Measurements from ENCODE around the gene ABHD14A. TPM values are rescaled to one million over a fixed set of nuclear protein-coding genes. Genes with fewer than 3 reads are reported as not detected.
"Not testable (repeated sequence)": the region's sequence is repeated elsewhere in the genome, so short reads cannot be mapped to it uniquely, and the experiment has no call there.

Gene ABHD14A
- 10 to 100 TPM; 19.0 to 53.4 (median 24.5) TPM for total RNA-seq

- DNase-seq (ENCODE audit: low spot score) (no peak), ATAC-seq (ENCODE audit: low FRiP score) (peak; percentile 76)
- TF ChIP-seq CTCF (IDR thresholded peaks at IDR 0.05), result no peak
Observed at GRCh38 chr3:51974963-51975851, at the start of gene ABHD14A. ABHD14A (plus strand) TSS chr3:51975064; CDS start chr3:51975136, 72 bp downstream.

- ATAC-seq (ENCODE audit: low FRiP score) (no peak), DNase-seq (ENCODE audit: low spot score) (no peak)
- TF ChIP-seq CTCF (IDR thresholded peaks at IDR 0.05), result no peak
Observed at GRCh38 chr3:51927061-51927977, 47.5 kb upstream of the ABHD14A start.

GRCh38 chr3:51928438-51928837 is 46.4 kb upstream of the ABHD14A start:
- ATAC-seq (ENCODE audit: low FRiP score), result no peak
- DNase-seq (ENCODE audit: low spot score), result no peak
- no peak for TF ChIP-seq CTCF (IDR thresholded peaks at IDR 0.05)

GRCh38 chr3:51928981-51929380 is 45.9 kb upstream of the ABHD14A start:
- ATAC-seq (ENCODE audit: low FRiP score), result not testable (repeated sequence)

GRCh38 chr3:51929420-51930003 is 45.4 kb upstream of the ABHD14A start:
- no peak for DNase-seq (ENCODE audit: low spot score)
- TF ChIP-seq CTCF (IDR thresholded peaks at IDR 0.05), result no peak
- ATAC-seq (ENCODE audit: low FRiP score), result no peak

More at GRCh38 chr3:51928981-51929380, 45.9 kb upstream of the ABHD14A start:
- not testable (repeated sequence) for DNase-seq (ENCODE audit: low spot score)

- ATAC-seq (ENCODE audit: low FRiP score), result no peak
- TF ChIP-seq CTCF (IDR thresholded peaks at IDR 0.05), result no peak
- DNase-seq (ENCODE audit: low spot score), result no peak
Observed at GRCh38 chr3:51930439-51930838, 44.4 kb upstream of the ABHD14A start.

GRCh38 chr3:51931756-51932155 is 43.1 kb upstream of the ABHD14A start:
- ATAC-seq (ENCODE audit: low FRiP score) (no peak), DNase-seq (ENCODE audit: low spot score) (no peak)
- TF ChIP-seq CTCF (IDR thresholded peaks at IDR 0.05), result no peak
